Mammary epithelial cell (primary cell): ENCODE results near the gene TMEM248.

Experiments
- EZH2 ChIP-seq: IDR thresholded peaks from 2 replicates; pipeline ENCODE4 v1.6.1; 2012; ENCODE audit warnings: low read length, inconsistent platforms, borderline replicate concordance
- TF ChIP-seq, protein P1 (sequence below), 2 donors: IDR thresholded peaks in 1 of 2; conservative IDR thresholded peaks in 1 of 2; 2 replicates each; pipeline ENCODE4 v1.5.1; 2011 to 2012; ENCODE audit warnings: inconsistent platforms in 2 of 2, low read length in 2 of 2, mild to moderate bottlenecking in 2 of 2, control low read depth in 1 of 2, low read depth in 1 of 2; ENCODE audit not compliant: insufficient read depth in 1 of 2; ENCODE audit errors: extremely low read depth in 1 of 2

- TF ChIP-seq, protein P1, sequence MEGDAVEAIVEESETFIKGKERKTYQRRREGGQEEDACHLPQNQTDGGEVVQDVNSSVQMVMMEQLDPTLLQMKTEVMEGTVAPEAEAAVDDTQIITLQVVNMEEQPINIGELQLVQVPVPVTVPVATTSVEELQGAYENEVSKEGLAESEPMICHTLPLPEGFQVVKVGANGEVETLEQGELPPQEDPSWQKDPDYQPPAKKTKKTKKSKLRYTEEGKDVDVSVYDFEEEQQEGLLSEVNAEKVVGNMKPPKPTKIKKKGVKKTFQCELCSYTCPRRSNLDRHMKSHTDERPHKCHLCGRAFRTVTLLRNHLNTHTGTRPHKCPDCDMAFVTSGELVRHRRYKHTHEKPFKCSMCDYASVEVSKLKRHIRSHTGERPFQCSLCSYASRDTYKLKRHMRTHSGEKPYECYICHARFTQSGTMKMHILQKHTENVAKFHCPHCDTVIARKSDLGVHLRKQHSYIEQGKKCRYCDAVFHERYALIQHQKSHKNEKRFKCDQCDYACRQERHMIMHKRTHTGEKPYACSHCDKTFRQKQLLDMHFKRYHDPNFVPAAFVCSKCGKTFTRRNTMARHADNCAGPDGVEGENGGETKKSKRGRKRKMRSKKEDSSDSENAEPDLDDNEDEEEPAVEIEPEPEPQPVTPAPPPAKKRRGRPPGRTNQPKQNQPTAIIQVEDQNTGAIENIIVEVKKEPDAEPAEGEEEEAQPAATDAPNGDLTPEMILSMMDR (conservative IDR thresholded peaks at IDR 0.05 in 1 of 2, IDR thresholded peaks at IDR 0.05 in 1 of 2; ENCODE audit: extremely low read depth in 1 of 2, insufficient read depth in 1 of 2, low read depth in 1 of 2, low read length in 2 of 2), result no peak
- TF ChIP-seq EZH2, result no peak
Measured at GRCh38 chr7:66928388-66928787, 7.4 kb downstream of the TMEM248 start.
